Measurements from ENCODE around the gene CENPV.

- TF ChIP-seq CTCF (IDR thresholded peaks at IDR 0.05; ENCODE audit: low read length), result no peak
- TF ChIP-seq EZH2 (IDR thresholded peaks at IDR 0.05; ENCODE audit: borderline replicate concordance, low read length), result no peak
These were observed 4.7 kb downstream of the CENPV start for GRCh38 chr17:16348586-16348985.
